WTC11 (cell line): ENCODE results near the gene RHBG. TPM values are rescaled to one million over a fixed set of nuclear protein-coding genes. Genes with fewer than 3 reads are reported as not detected.

Experiments
- ATAC-seq: fragments of 200-7000 bp; cut with Tn5 transposase; 2 replicates; pipeline ENCODE4 v1.10.0; 2021; ENCODE audit warnings: mild to moderate bottlenecking, moderate library complexity
- CTCF ChIA-PET: fragments of 300-600 bp; sonication (Branson Sonifier 250); formaldehyde crosslinking; loops from one replicate; lab custom pipeline; 2021; ENCODE audit warnings: antibody characterized with exemption; lab: Charles Lee
- POLR2A ChIA-PET: fragments of 350-600 bp; sonication (Branson Sonifier 250); formaldehyde crosslinking; loops from one replicate; lab custom pipeline; 2021; ENCODE audit warnings: antibody characterized with exemption; lab: Charles Lee
- DNase-seq: peaks from one replicate; pipeline ENCODE4 v3.0.0; 2021; ENCODE audit warnings: low spot score
- H3K27ac Mint-ChIP-seq: 2 replicates; pipeline ENCODE4 v1.8.0; 2021; ENCODE audit warnings: mixed read lengths
- H3K27me3 Mint-ChIP-seq: 2 replicates; pipeline ENCODE4 v1.8.0; 2021; ENCODE audit warnings: low read depth, mild to moderate bottlenecking, moderate library complexity, mixed read lengths
- H3K36me3 Mint-ChIP-seq: 2 replicates; pipeline ENCODE4 v1.8.0; 2021; ENCODE audit warnings: mixed read lengths
- H3K4me1 Mint-ChIP-seq: 2 replicates; pipeline ENCODE4 v1.8.0; 2022; ENCODE audit warnings: mixed read lengths
- H3K4me3 Mint-ChIP-seq: 2 replicates; pipeline ENCODE4 v1.8.0; 2021; ENCODE audit warnings: mild to moderate bottlenecking, moderate library complexity, mixed read lengths
- H3K9me3 Mint-ChIP-seq: 2 replicates; pipeline ENCODE4 v1.8.0; 2021; ENCODE audit warnings: mixed read lengths
- ATF2 ChIP-seq: sonication (generic); formaldehyde crosslinking; IDR thresholded peaks from 2 replicates; pipeline ENCODE4 v1.8.1; 2022; ENCODE audit warnings: low read depth, missing genetic modification reagents, borderline replicate concordance
- ATF6 ChIP-seq: sonication (generic); formaldehyde crosslinking; IDR thresholded peaks from 2 replicates; pipeline ENCODE4 v1.8.1; 2023; ENCODE audit warnings: mild to moderate bottlenecking, missing genetic modification reagents
- CBFB ChIP-seq: sonication (generic); formaldehyde crosslinking; IDR thresholded peaks from 2 replicates; pipeline ENCODE4 v1.8.1; 2022; ENCODE audit warnings: mild to moderate bottlenecking, low read depth, missing genetic modification reagents
- E2F1 ChIP-seq: sonication (generic); formaldehyde crosslinking; IDR thresholded peaks from 2 replicates; pipeline ENCODE4 v1.8.0; 2022; ENCODE audit warnings: mild to moderate bottlenecking, missing genetic modification reagents
- ETV6 ChIP-seq: sonication (generic); formaldehyde crosslinking; IDR thresholded peaks from 2 replicates; pipeline ENCODE4 v1.8.1; 2022; ENCODE audit warnings: mild to moderate bottlenecking, missing genetic modification reagents
- GABPB1 ChIP-seq: sonication (generic); formaldehyde crosslinking; IDR thresholded peaks from 2 replicates; pipeline ENCODE4 v1.8.1; 2023; ENCODE audit warnings: mild to moderate bottlenecking, missing genetic modification reagents
- GTF2I ChIP-seq: fragments of 250-450 bp; sonication (Bioruptor Pico); conservative IDR thresholded peaks from 2 replicates; pipeline ENCODE4 v1.4.0; 2021; ENCODE audit warnings: mild to moderate bottlenecking
- HMGA2 ChIP-seq: fragments of 250-450 bp; sonication (Bioruptor Pico); IDR thresholded peaks from 2 replicates; pipeline ENCODE4 v1.4.0; 2021; ENCODE audit warnings: mild to moderate bottlenecking, moderate library complexity
- MAX ChIP-seq: sonication (generic); formaldehyde crosslinking; IDR thresholded peaks from 2 replicates; pipeline ENCODE4 v1.8.0; 2022; ENCODE audit warnings: mild to moderate bottlenecking, missing genetic modification reagents
- PRDM15 ChIP-seq: sonication (generic); formaldehyde crosslinking; IDR thresholded peaks from 2 replicates; pipeline ENCODE4 v1.8.0; 2022; ENCODE audit warnings: missing genetic modification reagents
- PREB ChIP-seq: sonication (generic); formaldehyde crosslinking; IDR thresholded peaks from 2 replicates; pipeline ENCODE4 v1.8.1; 2022; ENCODE audit warnings: mild to moderate bottlenecking, missing genetic modification reagents, moderate library complexity, borderline replicate concordance
- SP1 ChIP-seq: sonication (generic); formaldehyde crosslinking; conservative IDR thresholded peaks from 2 replicates; pipeline ENCODE4 v1.8.1; 2022; ENCODE audit warnings: missing genetic modification reagents
- TCF7 ChIP-seq: sonication (generic); formaldehyde crosslinking; IDR thresholded peaks from 2 replicates; pipeline ENCODE4 v1.8.0; 2022; ENCODE audit warnings: mild to moderate bottlenecking, low read depth, missing genetic modification reagents, moderate library complexity
- TEAD1 ChIP-seq: sonication (generic); formaldehyde crosslinking; IDR thresholded peaks from 2 replicates; pipeline ENCODE4 v1.8.0; 2022; ENCODE audit warnings: mild to moderate bottlenecking, missing genetic modification reagents
- USF1 ChIP-seq: sonication (generic); formaldehyde crosslinking; IDR thresholded peaks from 2 replicates; pipeline ENCODE4 v1.8.0; 2022; ENCODE audit warnings: mild to moderate bottlenecking, missing genetic modification reagents
- USF2 ChIP-seq: sonication (generic); formaldehyde crosslinking; IDR thresholded peaks from 2 replicates; pipeline ENCODE4 v1.8.1; 2023; ENCODE audit warnings: mild to moderate bottlenecking, missing genetic modification reagents, moderate library complexity
- ZNF219 ChIP-seq: sonication (generic); formaldehyde crosslinking; IDR thresholded peaks from 2 replicates; pipeline ENCODE4 v1.8.0; 2023; ENCODE audit warnings: missing genetic modification reagents, mild to moderate bottlenecking, borderline replicate concordance
- ZNF317 ChIP-seq: sonication (generic); formaldehyde crosslinking; IDR thresholded peaks from 2 replicates; pipeline ENCODE4 v1.8.1; 2023; ENCODE audit warnings: low read depth, mild to moderate bottlenecking, moderate library complexity, missing genetic modification reagents, borderline replicate concordance
- ZNF396 ChIP-seq: fragments of 250-450 bp; sonication (Bioruptor Pico); IDR thresholded peaks from 2 replicates; pipeline ENCODE4 v1.8.0; 2021; ENCODE audit warnings: mild to moderate bottlenecking, moderate library complexity, borderline replicate concordance
- ZNF416 ChIP-seq: fragments of 250-450 bp; sonication (Bioruptor Pico); IDR thresholded peaks from 2 replicates; pipeline ENCODE4 v1.9.0; 2021; ENCODE audit warnings: mild to moderate bottlenecking, inconsistent platforms
- ZNF425 ChIP-seq: fragments of 250-450 bp; sonication (Bioruptor Pico); conservative IDR thresholded peaks from 2 replicates; pipeline ENCODE4 v1.9.0; 2021; ENCODE audit warnings: mild to moderate bottlenecking
- total RNA-seq: library from RNA; stranded (reverse); gene quantifications from 3 replicates; pipeline ENCODE4 v1.2.3, GENCODE V29; 2021

The RHBG gene
- total RNA-seq, 1 experiment from 2014 or later, result 1.9 TPM

- TF ChIP-seq ZNF219 (no peak), PREB (CRISPR knock-in tag) (no peak), MAX (no peak), TEAD1 (CRISPR knock-in tag) (no peak), CBFB (CRISPR knock-in tag) (no peak), PRDM15 (CRISPR knock-in tag) (no peak), SP1 (no peak), HMGA2 (CRISPR knock-in tag) (no peak), USF2 (CRISPR knock-in tag) (no peak), ZNF416 (CRISPR knock-in tag) (no peak), GABPB1 (no peak)
- DNase-seq, result no peak
- no peak overlapping the region for H3K4me3 Mint-ChIP-seq
Measured at GRCh38 chr1:156392452-156392853, 23.4 kb downstream of the RHBG start.

GRCh38 chr1:156393095-156393494, 24.1 kb downstream of the RHBG start:
- ChIA-PET POLR2A (interaction anchor here (0.6 kb wide), 1 partner anchor 44 kb away, joined by 5 read pairs; no protein-coding TSS in a partner anchor), CTCF (interaction anchor here (1.3 to 10.3 kb wide), 3 partner anchors 7 to 53 kb away, joined by 6 to 107 read pairs (median 9); no protein-coding TSS in a partner anchor)
- Mint-ChIP-seq H3K27me3 (peaks cover 34% of the 10 kb centered on the region), H3K27ac (no peak overlapping the region), H3K36me3 (no peaks in the 10 kb centered on the region), H3K4me1 (peaks cover 41% of the 10 kb centered on the region), H3K9me3 (no peaks in the 10 kb centered on the region), H3K4me3 (no peak overlapping the region)
- ATAC-seq, result no peak
- no peak for DNase-seq
- no peak for TF ChIP-seq TCF7 (CRISPR knock-in tag)
- no peak for TF ChIP-seq USF1 (CRISPR knock-in tag)
- no peak for TF ChIP-seq ATF2 (CRISPR knock-in tag)
- TF ChIP-seq E2F1 (CRISPR knock-in tag), result no peak
- no peak for TF ChIP-seq ZNF317
- TF ChIP-seq ETV6 (CRISPR knock-in tag), result no peak
- no peak for TF ChIP-seq ATF6 (CRISPR knock-in tag)
- TF ChIP-seq ZNF396, result no peak
- no peak for TF ChIP-seq GTF2I (CRISPR knock-in tag)
- no peak for TF ChIP-seq CBFB (CRISPR knock-in tag)
- TF ChIP-seq ZNF425 (CRISPR knock-in tag), result no peak

More at GRCh38 chr1:156392452-156392853, 23.4 kb downstream of the RHBG start:
- H3K27me3 Mint-ChIP-seq, result peaks cover 40% of the 10 kb centered on the region
- H3K27ac Mint-ChIP-seq, result no peak overlapping the region
- peaks cover 46% of the 10 kb centered on the region for H3K4me1 Mint-ChIP-seq
- no peak for ATAC-seq
- no peaks in the 10 kb centered on the region for H3K36me3 Mint-ChIP-seq
- CTCF ChIA-PET, result interaction anchor here (0.8 to 1.5 kb wide), 5 partner anchors 19 to 88 kb away, joined by 3 to 9 read pairs (median 3); partner anchors contain the start of gene RHBG
- no peaks in the 10 kb centered on the region for H3K9me3 Mint-ChIP-seq
- POLR2A ChIA-PET, result interaction anchor here (0.6 kb wide), 2 partner anchors 43 to 109 kb away, joined by 5 read pairs; no protein-coding TSS in a partner anchor
